Immature natural killer cell (primary cell): ENCODE measurements around the gene TMEM121B. TPM values are rescaled to one million over a fixed set of nuclear protein-coding genes. Genes with fewer than 3 reads are reported as not detected.

Source experiments
- polyA plus RNA-seq, 3 donors: library from polyadenylated mRNA; unstranded; fragments of 300-500 nt; fragmentation: Illumina TruSeq; gene quantifications; one replicate each; pipeline ENCODE4 v1.2.3, GENCODE V29; 2021

Gene TMEM121B
- polyA plus RNA-seq, 3 donors from 2014 or later: not detected

Other genes starting within 250 kb of the TMEM121B start
- under 1 TPM in 1 of 3 donors, not detected in 2; 0.08 TPM for gene GAB4, start 113.1 kb downstream of the TMEM121B start, polyA plus RNA-seq
- 10 to 100 TPM; 12.8 to 21.0 (median 14.6) TPM for gene IL17RA, start 36.4 kb downstream of the TMEM121B start, polyA plus RNA-seq
- gene HDHD5, start 37.9 kb upstream of the TMEM121B start, polyA plus RNA-seq: 10 to 100 TPM; 47.0 to 67.7 (median 47.3) TPM
- 100 to 1,000 TPM in 2 of 3 donors, 10 to 100 TPM in 1; 45.2 to 128 (median 104) TPM for gene ADA2, start 98.1 kb upstream of the TMEM121B start, polyA plus RNA-seq
- not detected for gene CECR2, start 248.1 kb upstream of the TMEM121B start, polyA plus RNA-seq